Left colon (tissue), 2 donors: ENCODE results near the gene CD101. TPM values are rescaled to one million over a fixed set of nuclear protein-coding genes. Genes with fewer than 3 reads are reported as not detected.

ENCODE experiments used
- ATAC-seq: fragments of 200-7000 bp; cut with Tn5 transposase; one replicate; pipeline ENCODE4 v1.9.1; 2020; ENCODE audit warnings: mild to moderate bottlenecking, moderate library complexity
- DNase-seq, 2 donors: peaks; one replicate each; pipeline ENCODE4 v3.0.0-alpha.2; 2020
- intact Hi-C, 2 donors: fragments of 100-400 bp; cut with DNase I in 1 of 2; cut with micrococcal nuclease in 1 of 2; formaldehyde crosslinking; loops; one replicate each; pipeline versions ENCODE4 v1.11.2 to v1.14.0; 2022; cut with DNase I, micrococcal nuclease
- total RNA-seq, 2 donors: library from RNA; stranded (reverse); fragmentation: NEBNext Ultra II Directional; extraction: Animal tissue kit (Norgen Biotek cat#: 25700); gene quantifications; one replicate each; pipeline ENCODE4 v1.2.1, GENCODE V29; 2021
- donor health status: DM: no; HTN: no; CAD: no.
- donor health status: DM: yes; HTN: yes; CAD: no.

CD101 gene
- total RNA-seq, 2 donors from 2014 or later: 2.8 to 3.7 TPM

DNA sequence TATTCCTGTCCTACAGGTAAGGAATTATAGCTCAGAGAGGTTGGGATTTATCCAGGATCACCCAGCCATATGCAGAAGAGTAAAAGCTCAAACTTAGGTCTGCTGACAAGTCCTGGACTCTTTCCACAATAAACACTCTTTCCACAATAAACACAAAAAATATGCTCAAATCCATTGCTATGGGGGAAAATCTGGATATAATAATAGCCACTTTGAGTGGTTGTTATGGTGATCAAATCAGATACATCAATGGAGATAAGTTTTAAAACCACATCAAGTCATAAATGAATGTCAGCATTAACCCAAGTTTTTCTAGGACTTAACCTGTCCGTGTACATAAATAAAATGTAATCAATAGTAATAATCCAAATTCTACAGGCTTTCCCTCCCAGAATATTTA, 36.2 kb downstream of the CD101 start:
- ATAC-seq: no peak
- intact Hi-C loops: no loop called here

DNA sequence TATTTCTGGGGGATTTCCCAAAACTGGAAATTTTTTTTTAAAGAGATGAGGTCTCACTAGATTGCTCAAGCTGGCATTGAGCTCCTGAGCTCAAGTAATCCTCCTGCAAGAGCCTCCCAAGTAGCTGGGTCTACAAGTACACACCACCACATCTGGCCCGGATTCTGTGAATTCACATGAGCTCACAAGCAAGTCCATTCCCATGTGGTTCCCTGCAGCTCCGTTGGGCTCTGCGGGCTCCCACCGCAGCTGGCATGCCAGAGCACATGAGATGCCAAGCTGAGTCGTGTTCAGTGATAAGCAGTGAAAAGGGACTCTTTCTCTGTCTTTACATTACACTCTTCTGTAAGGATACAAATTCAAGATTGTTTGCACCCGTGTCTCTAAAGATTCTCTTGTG, 36.7 kb downstream of the CD101 start:
- ATAC-seq: no peak
- DNase-seq: no peak
- intact Hi-C loops: no loop called here

More for the DNA sequence above, 36.2 kb downstream of the CD101 start:
- no peak for DNase-seq

DNA sequence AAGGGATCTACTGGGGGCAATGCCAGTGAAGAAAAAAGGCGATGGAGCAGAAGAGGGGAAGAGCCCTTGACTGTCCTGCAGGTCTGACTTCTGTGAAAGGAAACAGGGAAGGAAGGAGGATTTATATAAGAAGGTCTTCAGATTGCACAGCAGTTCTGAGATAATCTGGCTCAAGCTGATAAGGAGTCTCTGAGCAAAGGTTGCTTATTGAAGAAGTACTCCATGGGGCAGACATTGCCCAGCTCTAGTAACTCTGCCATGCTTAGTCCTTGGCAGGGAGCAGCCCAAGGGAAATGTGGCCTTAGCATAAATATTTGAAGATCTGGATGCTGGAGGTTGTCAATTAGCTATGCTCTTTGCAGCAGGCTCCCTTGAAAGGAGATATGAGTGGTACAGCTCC, 42.7 kb downstream of the CD101 start:
- no peak for DNase-seq
- intact Hi-C loops: no loop called here
- peak; percentile 53 for ATAC-seq

DNA sequence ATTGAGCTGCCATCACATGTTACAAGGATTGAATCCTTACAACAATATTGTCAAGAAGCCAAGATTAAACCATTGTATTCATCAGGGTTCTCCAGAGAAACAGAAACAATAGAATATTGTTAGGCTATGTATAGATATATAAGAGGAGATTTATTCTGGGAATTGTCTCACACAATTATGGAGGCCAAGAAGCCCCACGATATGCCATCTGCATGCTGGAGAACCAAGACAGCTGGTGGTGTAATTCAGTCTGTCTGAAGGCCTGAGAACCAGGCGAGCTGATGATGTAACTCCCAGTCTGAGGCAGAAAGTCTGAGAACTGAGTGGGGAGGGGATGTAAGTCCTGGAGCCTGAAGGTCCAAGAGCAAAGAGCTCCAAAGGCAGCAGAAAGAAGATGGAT, 44.1 kb downstream of the CD101 start:
- intact Hi-C loops: no loop called here
- ATAC-seq (no peak), DNase-seq (no peak)

DNA sequence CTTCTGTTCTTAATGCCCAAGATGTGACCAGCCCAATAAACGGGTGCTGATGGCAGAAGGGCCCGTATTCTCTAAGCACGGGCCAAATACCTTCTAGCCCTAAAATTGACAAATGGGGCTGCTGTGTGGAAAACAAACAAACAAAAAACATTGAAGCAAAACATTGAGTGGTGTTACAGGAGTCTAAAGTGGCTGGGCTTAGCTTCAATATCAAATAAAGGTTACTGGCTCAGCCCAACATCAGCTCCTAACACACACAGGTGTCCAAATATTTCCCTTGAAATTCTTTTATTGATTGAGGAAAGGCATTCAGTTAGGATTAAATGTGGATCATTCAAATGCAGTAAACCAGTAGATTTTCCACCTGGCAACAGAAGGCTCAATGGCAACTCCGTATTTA, 45.2 kb downstream of the CD101 start:
- no peak for ATAC-seq
- DNase-seq: no peak
- intact Hi-C loops: no loop called here

DNA sequence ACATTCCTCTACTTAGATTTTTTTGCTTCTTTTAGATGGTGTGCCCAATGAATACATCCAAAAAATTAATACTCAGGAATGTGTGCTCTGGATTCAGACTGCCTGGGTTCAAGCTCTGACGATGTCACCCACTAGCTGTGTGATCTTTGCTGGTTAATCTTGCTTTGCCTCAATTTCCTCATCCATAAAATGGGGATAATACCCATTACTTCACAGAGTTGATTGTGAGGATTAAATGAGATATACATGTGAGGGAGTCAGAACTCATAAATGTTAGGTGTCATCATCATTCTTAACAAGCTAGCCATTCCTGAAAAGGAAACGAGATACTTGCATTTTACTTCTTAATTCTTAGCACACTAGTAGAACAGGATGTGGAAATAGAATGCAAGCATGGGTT, 45.7 kb downstream of the CD101 start:
- DNase-seq (no peak), ATAC-seq (no peak)
- intact Hi-C loops: no loop called here

DNA sequence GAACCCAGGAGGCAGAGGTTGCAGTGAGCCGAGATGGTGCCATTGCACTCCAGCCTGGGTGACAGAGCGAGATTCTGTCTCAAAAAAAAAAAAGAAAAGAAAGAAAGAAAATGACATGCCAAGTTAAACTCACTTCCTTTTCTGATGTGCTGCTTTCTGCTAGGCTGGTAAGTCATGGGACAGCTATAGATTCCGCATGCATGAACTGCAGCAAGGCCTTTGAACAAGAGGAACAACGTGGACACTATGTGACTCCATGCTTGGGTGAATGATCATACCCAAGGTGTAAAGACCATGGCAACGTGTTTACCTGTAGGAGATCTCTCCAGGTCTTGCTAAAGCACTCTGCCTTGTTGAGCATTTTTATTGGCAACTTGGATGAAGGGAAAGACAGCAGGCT, 48.3 kb downstream of the CD101 start:
- ATAC-seq (no peak), DNase-seq (no peak)
- intact Hi-C loops: loop anchor here (10.0 kb wide), 2 partner anchors 195 to 325 kb away; no protein-coding TSS in a partner anchor

DNA sequence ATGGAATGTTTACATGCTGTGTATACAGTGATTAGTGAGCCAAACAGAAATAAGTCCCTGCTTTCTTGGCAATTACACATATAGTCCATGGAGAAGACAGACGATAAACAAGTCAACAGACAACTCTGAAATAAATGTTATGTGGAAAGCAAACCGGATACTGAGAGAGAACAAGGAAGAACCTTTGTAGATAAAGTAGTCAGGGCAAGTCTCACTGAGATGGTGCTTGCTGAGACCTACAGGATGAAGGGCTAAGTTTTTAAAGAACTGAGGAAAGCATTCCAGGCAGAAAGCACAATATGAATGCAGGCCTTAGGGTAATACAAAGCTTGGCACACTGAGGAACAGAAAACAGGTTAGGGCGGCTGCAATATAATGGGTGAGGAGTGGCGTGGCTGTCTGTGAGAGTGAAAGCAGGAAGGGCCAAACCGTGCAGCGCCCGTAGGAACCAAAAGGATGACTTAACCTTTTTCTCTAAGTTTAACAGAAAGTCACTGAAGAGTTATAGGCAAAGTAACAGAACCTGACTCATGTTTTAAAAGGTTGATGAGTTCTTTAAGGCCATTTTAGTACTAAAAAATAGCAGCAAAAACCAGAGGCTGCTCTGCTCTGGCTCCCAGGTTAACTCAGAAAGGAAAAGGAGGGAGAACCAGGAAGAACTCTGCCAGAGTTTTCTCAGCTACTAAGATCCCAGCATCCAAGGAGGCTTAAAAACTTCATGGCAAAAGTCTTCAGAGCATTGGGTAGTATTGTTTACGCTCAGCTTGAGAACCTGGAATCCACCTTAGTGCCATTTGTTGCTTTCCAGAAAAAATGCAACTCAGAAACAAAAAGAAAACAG, 49.9 kb downstream of the CD101 start:
- DNase-seq (peak; percentile 66 to 68), ATAC-seq (peak; percentile 96)
- intact Hi-C loops: loop anchor here (10.0 kb wide), 2 partner anchors 197 to 327 kb away; no protein-coding TSS in a partner anchor

DNA sequence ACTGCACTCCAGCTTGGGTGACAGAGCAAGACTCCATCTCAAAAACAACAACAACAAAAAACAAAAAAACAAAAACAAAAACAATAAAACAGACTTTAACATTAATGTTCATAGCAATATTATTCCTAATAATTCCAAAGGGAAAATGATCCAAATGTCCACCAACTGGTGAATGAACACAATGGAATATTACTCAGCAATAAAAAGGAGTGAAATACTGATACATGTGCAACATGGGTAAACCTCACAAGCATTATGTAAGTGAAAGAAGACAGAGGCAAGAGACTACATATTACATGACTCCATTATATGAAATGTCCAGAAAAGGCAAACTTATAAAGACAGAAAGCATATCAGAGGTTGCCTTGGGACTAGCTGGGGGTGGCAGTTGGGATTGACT, 52.5 kb downstream of the CD101 start:
- ATAC-seq (no peak), DNase-seq (no peak)
- intact Hi-C loops: loop anchor here (2.0 to 10.0 kb wide), 3 partner anchors 199 to 479 kb away; no protein-coding TSS in a partner anchor

DNA sequence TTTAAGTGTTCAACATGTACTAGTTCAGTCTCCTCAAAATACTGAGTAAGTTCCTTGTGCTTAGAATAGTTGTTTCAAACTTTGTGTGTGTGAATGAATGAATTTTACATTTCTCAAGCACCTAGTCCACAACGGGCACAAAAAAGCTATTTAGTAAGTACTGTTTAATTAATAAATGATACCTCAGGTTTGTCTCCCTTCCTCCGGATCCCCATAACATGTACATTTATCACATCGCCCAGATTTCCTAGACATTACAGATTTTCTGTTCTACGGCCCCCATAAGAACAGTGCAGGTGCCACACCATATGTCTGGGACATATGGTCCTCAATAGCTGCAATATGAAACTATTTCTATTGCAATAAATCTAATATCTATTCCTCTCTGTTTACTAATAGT, 57.2 kb downstream of the CD101 start:
- intact Hi-C loops: loop anchor here (5.0 to 10.0 kb wide), 3 partner anchors 204 to 334 kb away; no protein-coding TSS in a partner anchor
- DNase-seq: no peak
- no peak for ATAC-seq

DNA sequence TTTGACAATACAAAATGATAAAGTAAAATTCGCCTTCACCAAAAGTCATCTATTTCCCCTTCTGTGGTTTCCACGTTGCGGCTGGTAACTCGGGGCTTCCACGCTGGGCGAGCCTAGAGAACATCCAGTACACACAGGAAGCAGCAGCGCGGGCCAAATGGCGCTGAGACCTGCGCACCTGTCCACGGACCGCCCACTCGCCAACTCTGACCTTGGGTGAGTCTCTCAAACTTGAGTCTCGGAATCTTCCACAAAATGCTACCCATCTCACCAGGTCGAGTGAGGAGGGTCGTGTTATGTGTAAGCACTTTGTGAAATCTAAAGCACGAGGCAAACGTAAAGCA, 57.7 kb downstream of the CD101 start:
- DNase-seq (peak; percentile 77 to 87), ATAC-seq (peak; percentile 71)
- intact Hi-C loops: loop anchor here (5.0 to 10.0 kb wide), 3 partner anchors 205 to 335 kb away; no protein-coding TSS in a partner anchor

DNA sequence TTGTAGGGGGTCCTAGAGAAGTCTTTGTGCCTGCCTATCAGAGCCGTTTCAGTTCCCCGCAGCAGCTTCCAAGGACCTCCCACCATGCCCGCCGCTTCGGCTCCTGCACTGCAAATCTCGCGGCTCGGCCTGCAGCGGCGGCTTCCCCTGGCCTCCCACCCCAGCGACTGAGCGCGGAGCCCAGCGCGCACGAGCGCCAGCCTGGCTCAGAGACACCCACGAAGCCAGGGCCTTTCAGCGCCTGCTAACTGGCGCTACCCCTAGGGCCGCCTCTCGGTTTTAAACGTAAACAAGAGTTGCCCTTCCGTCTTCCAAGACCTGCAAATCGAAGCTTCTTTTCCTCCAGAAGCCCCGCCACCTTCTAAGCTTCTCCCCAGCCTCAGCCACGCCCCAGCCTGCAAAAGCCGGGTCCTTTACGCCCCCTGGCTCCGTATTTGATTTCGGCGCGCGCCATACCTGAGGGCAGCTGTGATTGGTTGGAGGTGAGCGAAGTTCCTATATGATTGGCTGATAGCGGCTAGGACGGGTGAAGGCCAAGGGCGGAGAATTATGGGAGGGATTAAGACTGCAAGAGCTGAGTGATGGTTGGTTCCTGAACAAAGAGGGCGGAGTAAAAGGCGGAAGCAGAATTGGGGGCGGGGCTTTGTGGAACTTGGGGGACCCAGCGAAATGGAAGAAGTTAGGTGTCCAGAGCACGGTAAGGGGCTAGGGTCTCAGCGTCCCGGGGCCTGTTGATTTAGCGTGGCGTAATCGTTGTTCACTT, 58.3 kb downstream of the CD101 start, which contains the start of gene TTF2:
Gene TTF2 (plus strand): TSS at position 649 of the 763 bp plus-strand sequence. CDS start 21 bp downstream, at position 670.
- ATAC-seq (peak; percentile 93), DNase-seq (peak; percentile 94 to 97)
- intact Hi-C loops: loop anchor here (5.0 to 10.0 kb wide), 3 partner anchors 205 to 335 kb away; no protein-coding TSS in a partner anchor

DNA sequence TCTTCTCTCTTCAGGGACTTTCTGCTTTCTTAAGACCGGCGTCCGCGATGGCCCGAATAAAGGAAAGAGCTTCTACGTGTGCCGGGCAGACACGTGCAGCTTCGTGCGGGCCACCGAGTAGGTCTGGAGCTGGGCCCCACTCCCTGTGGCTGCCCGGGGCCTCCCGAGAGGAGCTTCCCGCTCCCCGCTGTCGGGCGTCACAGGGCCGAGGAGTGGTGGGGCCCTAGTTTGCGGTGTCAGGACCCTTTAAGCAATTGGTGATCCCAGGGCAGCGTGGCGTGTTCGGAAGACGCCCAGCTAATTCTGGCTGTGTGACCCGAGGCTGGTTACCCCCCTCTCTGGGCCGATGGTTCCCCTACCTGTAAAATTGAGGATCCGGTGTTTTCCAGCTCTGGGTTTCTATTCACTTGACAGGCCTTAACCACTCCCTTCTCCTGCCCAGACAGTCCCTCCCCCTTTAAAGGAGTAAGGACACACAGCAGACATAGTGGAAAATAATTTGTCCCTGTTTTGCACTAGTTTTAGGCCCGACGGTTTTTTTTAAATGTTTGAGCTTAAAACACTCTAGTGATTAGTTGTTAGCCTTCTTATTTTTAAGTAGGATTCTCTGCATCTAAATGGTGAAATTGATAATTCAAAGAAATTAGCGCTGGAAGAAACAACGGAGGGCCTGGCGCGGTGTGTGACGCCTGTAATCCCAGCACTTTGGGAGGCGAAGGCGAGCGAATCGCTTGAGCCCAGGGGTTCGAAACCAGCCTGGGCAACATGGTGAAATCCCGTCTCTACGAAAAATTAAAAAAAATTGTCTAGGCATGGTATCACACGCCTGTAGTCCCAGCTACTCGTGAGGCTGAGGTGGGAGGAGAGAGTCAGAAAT, 59.1 kb downstream of the CD101 start:
- ATAC-seq: peak; percentile 66
- intact Hi-C loops: no loop called here
- peak in 1 of 2 donors; percentile 44 for DNase-seq

DNA sequence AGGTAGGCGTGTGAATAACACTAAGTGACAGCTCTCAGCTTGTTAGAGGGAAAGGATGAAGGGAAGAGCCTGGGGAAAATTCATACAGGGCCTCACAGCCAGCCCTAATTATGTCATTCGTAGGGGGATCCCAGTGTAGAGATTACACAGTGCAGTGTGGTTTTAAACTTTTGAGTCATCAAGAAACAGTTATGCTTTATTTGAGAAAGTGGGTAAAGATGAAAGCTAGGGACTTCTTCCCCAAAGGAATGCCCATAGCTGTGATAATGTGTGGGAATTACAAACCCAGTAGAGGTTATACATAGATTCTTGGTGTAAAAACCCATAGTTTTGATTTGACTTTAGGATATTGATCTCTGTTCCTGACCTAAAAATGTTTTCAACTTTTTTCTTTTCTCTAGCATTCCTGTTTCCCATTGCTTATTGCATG, 60.4 kb downstream of the CD101 start:
- DNase-seq (no peak), ATAC-seq (no peak)
- intact Hi-C loops: no loop called here

DNA sequence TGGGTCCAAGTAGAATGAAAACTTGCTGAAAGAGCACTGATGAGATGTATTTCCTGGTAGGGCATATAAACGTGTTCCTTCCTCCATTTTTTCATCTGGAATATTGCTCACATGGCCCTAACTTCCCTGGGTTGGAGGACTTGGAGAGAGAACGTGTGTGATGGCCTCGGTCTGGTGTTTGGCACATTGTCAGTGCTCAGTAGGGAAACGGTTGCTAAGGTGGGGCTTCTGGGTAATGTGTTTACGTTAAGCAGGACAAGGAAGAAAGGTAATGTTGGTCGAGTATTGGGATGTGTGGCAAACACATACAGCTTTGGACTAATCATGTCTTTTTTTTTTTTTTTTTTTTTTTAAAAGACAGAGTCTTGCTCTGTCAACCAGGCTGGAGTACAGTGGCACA, 64.8 kb downstream of the CD101 start:
- peak; percentile 80 for ATAC-seq
- intact Hi-C loops: loop anchor here in 1 of 2 donors (2.0 kb wide), 1 partner anchor 62 kb away; no protein-coding TSS in a partner anchor
- DNase-seq: peak in 1 of 2 donors; percentile 18

DNA sequence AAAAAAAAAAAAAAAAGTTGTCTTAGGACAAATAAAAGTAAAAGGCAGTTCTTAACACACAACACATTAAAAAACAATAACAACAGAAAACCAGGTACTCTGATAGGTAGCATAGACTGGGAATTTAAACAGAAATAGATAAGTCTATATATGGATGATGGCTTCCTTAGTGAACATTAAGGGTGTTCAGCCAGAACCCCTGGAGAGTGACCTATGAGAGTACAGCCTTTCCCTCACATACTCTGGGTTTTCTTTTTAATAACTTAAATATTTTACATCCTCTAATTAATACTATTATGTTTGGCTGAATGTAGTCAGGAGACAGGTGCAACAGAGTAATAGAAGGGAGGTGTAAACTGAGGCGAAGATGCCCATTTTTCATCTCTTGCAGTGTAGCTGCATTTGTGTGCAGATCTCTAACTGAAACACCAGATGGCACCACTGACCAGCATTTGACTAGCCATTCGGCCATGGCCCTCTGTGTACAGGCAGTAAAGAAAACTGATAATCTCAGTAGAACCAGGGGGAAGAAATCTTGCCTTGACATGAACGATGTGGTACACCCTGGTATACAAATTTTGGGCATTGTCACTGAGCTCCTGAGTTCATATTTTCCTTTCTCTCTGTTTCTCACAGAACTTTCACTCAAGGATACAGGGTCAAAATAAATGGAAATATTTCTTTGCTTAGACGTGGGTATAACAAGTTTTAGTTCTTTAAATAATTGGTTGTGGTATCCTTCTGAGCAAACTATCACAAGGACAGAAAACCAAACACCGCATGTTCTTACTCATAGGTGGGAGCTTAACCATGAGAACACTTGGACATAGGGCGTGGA, 66.2 kb downstream of the CD101 start:
- ATAC-seq: peak; percentile 87
- intact Hi-C loops: loop anchor here in 1 of 2 donors (2.0 kb wide), 1 partner anchor 61 kb away; no protein-coding TSS in a partner anchor
- DNase-seq: peak in 1 of 2 donors; percentile 31

DNA sequence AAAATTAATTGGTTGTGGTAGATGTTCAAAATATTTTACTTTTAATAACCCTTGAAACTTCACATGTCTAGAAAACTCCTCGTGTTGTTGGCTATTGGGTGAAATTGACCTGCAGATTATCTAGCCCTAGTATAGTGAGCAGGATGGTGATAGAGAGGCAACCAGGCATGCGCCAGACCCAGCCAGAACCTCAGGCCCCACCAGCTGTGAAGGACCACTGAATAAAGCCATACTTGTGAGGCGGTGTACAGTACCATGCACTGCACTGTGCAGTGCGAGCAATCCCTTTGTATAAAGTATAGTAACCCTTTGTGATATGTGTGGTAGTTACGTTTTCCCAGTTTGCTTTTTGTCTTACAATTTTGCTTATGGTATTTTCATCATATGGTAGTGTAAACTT, 67.0 kb downstream of the CD101 start:
- intact Hi-C loops: no loop called here
- no peak for DNase-seq
- no peak for ATAC-seq
